OCI-LY3 (cell line): ENCODE data around the gene BID.
"Not testable (repeated sequence)": the region's sequence is repeated elsewhere in the genome, so short reads cannot be mapped to it uniquely, and the experiment has no call there.

Source experiments
- H2AFZ ChIP-seq: fragments of 200-600, 300-600 bp; shearing (Covaris generic); 2 replicates; pipeline ENCODE4 v1.6.0; 2014; ENCODE audit warnings: antibody characterized with exemption, low read depth, low read length
- H3K27ac ChIP-seq: fragments of 200-600, 300-600 bp; sonication (generic); 2 replicates; pipeline ENCODE4 v1.5.1; 2014; ENCODE audit warnings: mild to moderate bottlenecking, low read length, moderate library complexity, mixed read lengths
- H3K27me3 ChIP-seq: fragments of 200-600, 300-600 bp; sonication (generic); 2 replicates; pipeline ENCODE4 v1.6.1; 2014; ENCODE audit warnings: low read depth, low read length, mixed read lengths
- H3K36me3 ChIP-seq: fragments of 200-600, 300-600 bp; sonication (generic); replicated peaks from 2 replicates; pipeline ENCODE3; 2014; ENCODE audit warnings: low read depth, low read length, mixed read lengths
- H3K4me1 ChIP-seq: fragments of 300-600, 200-600 bp; sonication (generic); 2 replicates; pipeline ENCODE4 v1.6.1; 2014; ENCODE audit warnings: low read length, mixed read lengths
- H3K4me2 ChIP-seq: fragments of 200-600, 300-600 bp; sonication (generic); 2 replicates; pipeline ENCODE4 v1.6.1; 2014; ENCODE audit warnings: low read length, mixed read lengths
- H3K4me3 ChIP-seq: fragments of 300-600, 200-600 bp; sonication (generic); 2 replicates; pipeline ENCODE4 v1.5.1; 2014; ENCODE audit warnings: antibody characterized with exemption, mild to moderate bottlenecking, low read length, moderate library complexity
- H3K79me2 ChIP-seq: fragments of 300-600, 200-600 bp; shearing (Covaris generic); 2 replicates; pipeline ENCODE4 v1.6.1; 2014; ENCODE audit warnings: mild to moderate bottlenecking, low read length, mixed read lengths
- H3K9ac ChIP-seq: fragments of 300-600, 200-600 bp; shearing (Covaris generic); 2 replicates; pipeline ENCODE4 v1.6.0; 2014; ENCODE audit warnings: mild to moderate bottlenecking, low read length, moderate library complexity
- H3K9me3 ChIP-seq: fragments of 200-600, 300-600 bp; shearing (Covaris generic); 2 replicates; pipeline ENCODE4 v1.6.1; 2014; ENCODE audit warnings: low read length, mixed read lengths; ENCODE audit not compliant: insufficient read depth
- H4K20me1 ChIP-seq: fragments of 200-600, 300-600 bp; sonication (generic); 2 replicates; pipeline ENCODE4 v1.6.1; 2016; ENCODE audit warnings: low read length, mixed read lengths; ENCODE audit not compliant: insufficient read depth
- CTCF ChIP-seq: fragments of 200-600, 300-600 bp; sonication (generic); IDR thresholded peaks from 2 replicates; pipeline ENCODE4 v1.5.1; 2014; ENCODE audit warnings: antibody characterized with exemption, low read length, low read depth
- EZH2phosphoT487 ChIP-seq: fragments of 200-600 bp; shearing (Covaris generic); IDR thresholded peaks from 2 replicates; pipeline ENCODE4 v1.6.1; 2018; ENCODE audit warnings: antibody characterized with exemption, mixed run types, low read depth

BID gene

GRCh38 chr22:17703811-17704210, 70.5 kb downstream of the BID start:
- no peak overlapping the region for H2AFZ ChIP-seq
- no peak overlapping the region for H3K27ac ChIP-seq

GRCh38 chr22:17700778-17701177, 73.5 kb downstream of the BID start:
- H3K27ac ChIP-seq = no peak overlapping the region
- H3K79me2 ChIP-seq = no peaks in the 10 kb centered on the region
- no peaks in the 10 kb centered on the region for H3K27me3 ChIP-seq
- H2AFZ ChIP-seq = no peak overlapping the region
- H3K36me3 ChIP-seq = peaks cover 17% of the 10 kb centered on the region
- no peak overlapping the region for H3K4me2 ChIP-seq
- H4K20me1 ChIP-seq = no peaks in the 10 kb centered on the region
- H3K9me3 ChIP-seq = no peaks in the 10 kb centered on the region
- peaks cover 5% of the 10 kb centered on the region for H3K4me1 ChIP-seq
- TF ChIP-seq CTCF (no peak), EZH2phosphoT487 (no peak)
- no peak overlapping the region for H3K9ac ChIP-seq
- no peak overlapping the region for H3K4me3 ChIP-seq

More at GRCh38 chr22:17703811-17704210, 70.5 kb downstream of the BID start:
- no peak for TF ChIP-seq CTCF
- Histone ChIP-seq H3K4me2 (no peak overlapping the region), H3K9ac (no peak overlapping the region), H3K36me3 (peaks cover 25% of the 10 kb centered on the region), H3K4me1 (peaks cover 26% of the 10 kb centered on the region), H3K27me3 (no peaks in the 10 kb centered on the region), H4K20me1 (no peaks in the 10 kb centered on the region), H3K9me3 (no peaks in the 10 kb centered on the region), H3K4me3 (no peak overlapping the region), H3K79me2 (peaks cover 23% of the 10 kb centered on the region)

GRCh38 chr22:17699696-17700340, 74.5 kb downstream of the BID start:
- Histone ChIP-seq H4K20me1 (no peaks in the 10 kb centered on the region), H3K9ac (no peak overlapping the region), H3K27me3 (no peaks in the 10 kb centered on the region), H3K4me1 (no peaks in the 10 kb centered on the region), H3K36me3 (peaks cover 10% of the 10 kb centered on the region), H3K79me2 (no peaks in the 10 kb centered on the region), H3K9me3 (no peaks in the 10 kb centered on the region), H3K4me2 (no peak overlapping the region), H2AFZ (no peak overlapping the region), H3K4me3 (no peak overlapping the region), H3K27ac (no peak overlapping the region)
- TF ChIP-seq EZH2phosphoT487 (no peak), CTCF (no peak)

- Histone ChIP-seq H3K79me2 (no peaks in the 10 kb centered on the region), H3K4me3 (no peak overlapping the region), H3K9ac (no peak overlapping the region), H3K4me1 (no peaks in the 10 kb centered on the region), H3K9me3 (no peaks in the 10 kb centered on the region), H3K27ac (no peak overlapping the region), H3K36me3 (peaks cover 9% of the 10 kb centered on the region), H3K4me2 (no peak overlapping the region), H4K20me1 (no peaks in the 10 kb centered on the region), H3K27me3 (no peaks in the 10 kb centered on the region), H2AFZ (no peak overlapping the region)
- TF ChIP-seq CTCF (no peak), EZH2phosphoT487 (no peak)
Measured at GRCh38 chr22:17698948-17699347, 75.3 kb downstream of the BID start.

GRCh38 chr22:17698276-17698675, 76.0 kb downstream of the BID start:
- not testable (repeated sequence) for H3K9ac ChIP-seq, H3K4me3 ChIP-seq, H2AFZ ChIP-seq, H3K4me1 ChIP-seq, H3K27ac ChIP-seq, H3K79me2 ChIP-seq, H3K9me3 ChIP-seq, H3K4me2 ChIP-seq, H4K20me1 ChIP-seq, H3K36me3 ChIP-seq, H3K27me3 ChIP-seq

- not testable (repeated sequence) for H3K4me3 ChIP-seq, H3K27me3 ChIP-seq, H3K9ac ChIP-seq, H3K79me2 ChIP-seq, H3K4me1 ChIP-seq, H3K4me2 ChIP-seq, H3K9me3 ChIP-seq, H3K27ac ChIP-seq, H4K20me1 ChIP-seq, H3K36me3 ChIP-seq, H2AFZ ChIP-seq
Measured at GRCh38 chr22:17697196-17697595, 77.1 kb downstream of the BID start.
